B cell (primary cell): ENCODE measurements around the gene HOXA4.

ENCODE experiments used
- CTCF ChIP-seq: fragments of 200-600 bp; IDR thresholded peaks from one replicate; pipeline ENCODE4 v1.8.0; 2022; ENCODE audit warnings: antibody characterized with exemption, mild to moderate bottlenecking
- EZH2 ChIP-seq: IDR thresholded peaks from 2 replicates; pipeline ENCODE4 v1.6.1; 2012; ENCODE audit warnings: borderline replicate concordance, low read depth, mild to moderate bottlenecking, moderate library complexity, low read length; ENCODE audit not compliant: insufficient read depth, poor library complexity, severe bottlenecking

- TF ChIP-seq CTCF = no peak
- TF ChIP-seq EZH2 = no peak
These were observed 20.9 kb downstream of the HOXA4 start for GRCh38 chr7:27109466-27110185.
